HepG2 (cell line): Measurements from ENCODE around the gene UAP1L1. TPM values are rescaled to one million over a fixed set of nuclear protein-coding genes. Genes with fewer than 3 reads are reported as not detected.
A peak's percentile ranks its signal among the peaks of the same experiment; 100 is the strongest.

Experiments
- CCAR2 ChIP-seq: fragments of 200-400 bp; formaldehyde crosslinking; optimal IDR thresholded peaks from 2 replicates; pipeline ENCODE3; 2018; ENCODE audit warnings: low read depth, mild to moderate bottlenecking, low read length, moderate library complexity
- ERF ChIP-seq: IDR thresholded peaks from 2 replicates; pipeline ENCODE4 v1.6.1; 2018; ENCODE audit warnings: missing biosample characterization, missing genetic modification reagents
- FOXA3 ChIP-seq: IDR thresholded peaks from 2 replicates; pipeline ENCODE4 v1.6.1; 2016; ENCODE audit warnings: missing genetic modification reagents, missing compliant biosample characterization
- HNRNPL ChIP-seq: fragments of 200-400 bp; formaldehyde crosslinking; IDR thresholded peaks from 2 replicates; pipeline ENCODE4 v1.6.1; 2017; ENCODE audit warnings: mild to moderate bottlenecking, low read depth, low read length
- NFKB2 ChIP-seq: sonication (generic); formaldehyde crosslinking; IDR thresholded peaks from 2 replicates; pipeline ENCODE4 v1.4.0; 2020; ENCODE audit warnings: missing genetic modification reagents, borderline replicate concordance
- PITX1 ChIP-seq: sonication (generic); formaldehyde crosslinking; IDR thresholded peaks from 2 replicates; pipeline ENCODE4 v1.5.1; 2020; ENCODE audit warnings: mild to moderate bottlenecking, missing genetic modification reagents
- RBM22 ChIP-seq: fragments of 200-400 bp; formaldehyde crosslinking; optimal IDR thresholded peaks from 2 replicates; pipeline ENCODE3; 2017; ENCODE audit warnings: mild to moderate bottlenecking, low read length, moderate library complexity
- RXRB ChIP-seq: IDR thresholded peaks from 2 replicates; pipeline ENCODE4 v1.6.1; 2016; ENCODE audit warnings: borderline replicate concordance, missing genetic modification reagents, missing compliant biosample characterization
- SNAI1 ChIP-seq: sonication (generic); formaldehyde crosslinking; IDR thresholded peaks from 2 replicates; pipeline ENCODE4 v1.5.0; 2020; ENCODE audit warnings: mild to moderate bottlenecking, missing genetic modification reagents, borderline replicate concordance
- ZFX ChIP-seq: sonication (generic); formaldehyde crosslinking; IDR thresholded peaks from 2 replicates; pipeline ENCODE4 v1.4.0; 2020; ENCODE audit warnings: mild to moderate bottlenecking, low read depth, missing genetic modification reagents, moderate library complexity
- ZNF275 ChIP-seq: sonication (generic); formaldehyde crosslinking; IDR thresholded peaks from 2 replicates; pipeline ENCODE4 v1.8.0; 2022; ENCODE audit warnings: missing genetic modification reagents, mild to moderate bottlenecking, inconsistent platforms, borderline replicate concordance
- ZNF281 ChIP-seq: sonication (generic); formaldehyde crosslinking; IDR thresholded peaks from 2 replicates; pipeline ENCODE4 v1.4.0; 2020; ENCODE audit warnings: missing genetic modification reagents, borderline replicate concordance
- ZNF296 ChIP-seq: sonication (generic); formaldehyde crosslinking; conservative IDR thresholded peaks from 2 replicates; pipeline ENCODE4 v1.5.0; 2020; ENCODE audit warnings: mild to moderate bottlenecking, missing genetic modification reagents
- ZNF513 ChIP-seq: sonication (generic); formaldehyde crosslinking; conservative IDR thresholded peaks from 2 replicates; pipeline ENCODE4 v1.5.0; 2020; ENCODE audit warnings: missing genetic modification reagents
- ZNF614 ChIP-seq: IDR thresholded peaks from 2 replicates; pipeline ENCODE4 v1.6.1; 2018; ENCODE audit warnings: missing biosample characterization, missing genetic modification reagents, inconsistent platforms, borderline replicate concordance
- ZNF670 ChIP-seq: sonication (generic); formaldehyde crosslinking; IDR thresholded peaks from 2 replicates; pipeline ENCODE4 v1.8.0; 2022; ENCODE audit warnings: mild to moderate bottlenecking, missing genetic modification reagents, borderline replicate concordance
- ZNF776 ChIP-seq: sonication (generic); formaldehyde crosslinking; IDR thresholded peaks from 2 replicates; pipeline ENCODE4 v1.4.0; 2020; ENCODE audit warnings: mild to moderate bottlenecking, missing genetic modification reagents
- polyA plus RNA-seq, 8 experiments: library from polyadenylated mRNA; depleted of rRNA in 3 of 8; stranded (reverse) in 7 of 8; unstranded in 1 of 8; fragments of >200 nt; fragmentation: Illumina TruSeq in 4 of 8; extraction: Trizol in 4 of 8; gene quantifications; 2 replicates each; pipeline versions ENCODE4 v1.2.1 to v1.2.3, GENCODE V29; 2011 to 2016; ENCODE audit warnings: low read depth in 4 of 8, missing spikeins in 1 of 8, mixed read lengths in 1 of 8; ENCODE audit not compliant: insufficient read depth in 1 of 8
- total RNA-seq, 5 experiments: library from RNA; depleted of rRNA; stranded (reverse); fragments of >200 nt; fragmentation: Illumina TruSeq; extraction: Trizol; gene quantifications; 2 replicates each; pipeline ENCODE4 v1.2.3, GENCODE V29; 2016; ENCODE audit warnings: low read depth in 1 of 5
- TF ChIP-seq, protein P1 (sequence below): sonication (generic); formaldehyde crosslinking; IDR thresholded peaks from 2 replicates; pipeline ENCODE4 v1.4.0; 2020; ENCODE audit warnings: missing genetic modification reagents
- TF ChIP-seq, protein P2 (sequence below): IDR thresholded peaks from 2 replicates; pipeline ENCODE4 v1.6.1; 2016; ENCODE audit warnings: mild to moderate bottlenecking, missing biosample characterization, missing genetic modification reagents

Gene UAP1L1
- total and polyA plus RNA-seq, 2 of the 13 experiments (the other 11 are each of a cell fraction or from before 2014, with no cell fraction given), result 5.4 to 6.4 TPM

- TF ChIP-seq ZNF513 (CRISPR knock-in tag), result no peak
- TF ChIP-seq HNRNPL, result peak; percentile 87
- no peak for TF ChIP-seq ZNF776 (CRISPR knock-in tag)
- no peak for TF ChIP-seq ZNF670 (CRISPR knock-in tag)
- TF ChIP-seq NFKB2 (CRISPR knock-in tag), result no peak
- TF ChIP-seq ERF (CRISPR knock-in tag), result no peak
- TF ChIP-seq PITX1, result peak; percentile 96
- no peak for TF ChIP-seq ZNF281
- TF ChIP-seq ZNF296, result no peak
- no peak for TF ChIP-seq RBM22
- peak; percentile 70; the same call in 1 of the 2 replicates for TF ChIP-seq ZFX
- TF ChIP-seq, protein P1, sequence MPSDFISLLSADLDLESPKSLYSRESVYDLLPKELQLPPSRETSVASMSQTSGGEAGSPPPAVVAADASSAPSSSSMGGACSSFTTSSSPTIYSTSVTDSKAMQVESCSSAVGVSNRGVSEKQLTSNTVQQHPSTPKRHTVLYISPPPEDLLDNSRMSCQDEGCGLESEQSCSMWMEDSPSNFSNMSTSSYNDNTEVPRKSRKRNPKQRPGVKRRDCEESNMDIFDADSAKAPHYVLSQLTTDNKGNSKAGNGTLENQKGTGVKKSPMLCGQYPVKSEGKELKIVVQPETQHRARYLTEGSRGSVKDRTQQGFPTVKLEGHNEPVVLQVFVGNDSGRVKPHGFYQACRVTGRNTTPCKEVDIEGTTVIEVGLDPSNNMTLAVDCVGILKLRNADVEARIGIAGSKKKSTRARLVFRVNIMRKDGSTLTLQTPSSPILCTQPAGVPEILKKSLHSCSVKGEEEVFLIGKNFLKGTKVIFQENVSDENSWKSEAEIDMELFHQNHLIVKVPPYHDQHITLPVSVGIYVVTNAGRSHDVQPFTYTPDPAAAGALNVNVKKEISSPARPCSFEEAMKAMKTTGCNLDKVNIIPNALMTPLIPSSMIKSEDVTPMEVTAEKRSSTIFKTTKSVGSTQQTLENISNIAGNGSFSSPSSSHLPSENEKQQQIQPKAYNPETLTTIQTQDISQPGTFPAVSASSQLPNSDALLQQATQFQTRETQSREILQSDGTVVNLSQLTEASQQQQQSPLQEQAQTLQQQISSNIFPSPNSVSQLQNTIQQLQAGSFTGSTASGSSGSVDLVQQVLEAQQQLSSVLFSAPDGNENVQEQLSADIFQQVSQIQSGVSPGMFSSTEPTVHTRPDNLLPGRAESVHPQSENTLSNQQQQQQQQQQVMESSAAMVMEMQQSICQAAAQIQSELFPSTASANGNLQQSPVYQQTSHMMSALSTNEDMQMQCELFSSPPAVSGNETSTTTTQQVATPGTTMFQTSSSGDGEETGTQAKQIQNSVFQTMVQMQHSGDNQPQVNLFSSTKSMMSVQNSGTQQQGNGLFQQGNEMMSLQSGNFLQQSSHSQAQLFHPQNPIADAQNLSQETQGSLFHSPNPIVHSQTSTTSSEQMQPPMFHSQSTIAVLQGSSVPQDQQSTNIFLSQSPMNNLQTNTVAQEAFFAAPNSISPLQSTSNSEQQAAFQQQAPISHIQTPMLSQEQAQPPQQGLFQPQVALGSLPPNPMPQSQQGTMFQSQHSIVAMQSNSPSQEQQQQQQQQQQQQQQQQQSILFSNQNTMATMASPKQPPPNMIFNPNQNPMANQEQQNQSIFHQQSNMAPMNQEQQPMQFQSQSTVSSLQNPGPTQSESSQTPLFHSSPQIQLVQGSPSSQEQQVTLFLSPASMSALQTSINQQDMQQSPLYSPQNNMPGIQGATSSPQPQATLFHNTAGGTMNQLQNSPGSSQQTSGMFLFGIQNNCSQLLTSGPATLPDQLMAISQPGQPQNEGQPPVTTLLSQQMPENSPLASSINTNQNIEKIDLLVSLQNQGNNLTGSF (CRISPR knock-in tag), result 0 out of 2 replicates have a peak, but pooled peaks have one; percentile 12
- TF ChIP-seq FOXA3, result peak; percentile 39; the same call in 1 of the 2 replicates
- no peak for TF ChIP-seq CCAR2
- no peak for TF ChIP-seq ZNF275 (CRISPR knock-in tag)
- TF ChIP-seq SNAI1 (CRISPR knock-in tag), result no peak
- TF ChIP-seq RXRB (CRISPR knock-in tag), result no peak
- TF ChIP-seq, protein P2, sequence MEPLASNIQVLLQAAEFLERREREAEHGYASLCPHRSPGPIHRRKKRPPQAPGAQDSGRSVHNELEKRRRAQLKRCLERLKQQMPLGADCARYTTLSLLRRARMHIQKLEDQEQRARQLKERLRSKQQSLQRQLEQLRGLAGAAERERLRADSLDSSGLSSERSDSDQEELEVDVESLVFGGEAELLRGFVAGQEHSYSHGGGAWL (CRISPR knock-in tag), result 0 out of 2 replicates have a peak, but pooled peaks have one; percentile 23
- TF ChIP-seq ZNF614 (CRISPR knock-in tag), result 0 out of 2 replicates have a peak, but pooled peaks have one; percentile 37
Measured at GRCh38 chr9:137116027-137116507, 38.8 kb downstream of the UAP1L1 start (continued).
